NCI-H1694 (cell line): ENCODE results near the gene HOXB4.

Experiments
- DNase-seq: peaks from one replicate; lab custom pipeline; 2025; lab: John Stamatoyannopoulos, UW

HOXB4 gene

GRCh38 chr17:48589831-48590606 lies 11.9 kb upstream of the HOXB4 start, which contains the start of gene HOXB3:
TSS of gene HOXB3 (minus strand) at chr17:48590241. CDS start at chr17:48552474, 37,767 bp downstream.
- DNase-seq: no peak

DNA sequence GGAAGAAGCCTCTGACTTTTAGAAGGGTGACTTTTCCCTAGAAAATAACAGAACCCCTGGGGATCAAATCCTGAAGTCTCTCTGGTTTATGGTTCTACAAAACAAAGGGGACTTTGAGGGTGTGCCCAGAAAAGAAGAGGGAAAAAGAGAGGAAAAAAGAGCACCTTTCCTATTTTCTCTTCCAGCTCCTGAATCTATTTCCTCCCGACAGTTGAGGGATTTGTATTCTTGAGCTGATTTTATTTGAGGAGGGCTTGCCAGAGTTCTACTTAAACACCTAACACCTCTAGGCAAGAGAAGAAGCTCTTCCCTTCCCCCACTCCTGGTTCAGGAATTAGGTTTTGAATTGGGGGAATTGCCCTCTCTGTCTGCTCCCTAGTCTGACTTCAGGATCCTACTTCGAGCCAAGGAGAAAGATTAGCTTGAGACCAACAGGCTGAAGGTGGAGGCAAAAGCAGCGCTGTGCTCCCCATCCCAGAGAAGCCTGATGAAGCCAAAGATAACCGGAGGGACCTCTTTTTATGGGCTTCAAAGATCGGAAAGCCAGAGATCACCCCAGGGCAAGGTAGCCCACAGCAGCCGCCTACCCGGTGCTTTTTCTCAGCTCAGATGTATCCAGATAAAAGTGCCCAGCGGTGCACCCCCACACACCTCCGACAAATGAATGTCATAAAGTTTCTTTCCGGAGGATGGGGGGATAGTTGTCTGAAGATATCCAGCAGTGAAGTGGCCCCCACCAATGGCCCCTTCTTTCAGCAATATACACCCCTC lies 11.1 kb upstream of the HOXB4 start:
- DNase-seq: no peak

DNA sequence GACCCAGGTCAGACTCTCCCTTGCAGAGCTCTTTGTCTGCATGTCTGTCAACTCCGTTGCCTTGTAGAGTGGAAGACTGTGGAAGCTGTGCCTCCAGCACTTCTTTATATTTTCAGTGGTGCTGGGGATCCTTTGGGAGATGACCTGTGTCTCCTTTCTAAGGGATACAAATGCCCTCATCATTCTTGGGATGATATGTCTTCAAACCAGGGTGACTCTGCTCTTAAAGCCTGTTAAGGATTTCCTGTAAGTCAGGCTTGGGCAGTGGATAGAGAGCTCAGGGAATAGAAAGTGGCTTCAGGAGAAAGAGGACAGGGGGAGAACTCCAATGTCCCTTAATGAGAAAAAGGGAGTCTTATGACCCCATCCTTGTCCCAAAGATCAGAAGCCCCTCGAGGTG lies 10.4 kb upstream of the HOXB4 start:
- no peak for DNase-seq

- DNase-seq: no peak
Observed at GRCh38 chr17:48588074-48588415, 9.9 kb upstream of the HOXB4 start.

GRCh38 chr17:48587276-48588073 lies 9.3 kb upstream of the HOXB4 start:
- DNase-seq: no peak

- no peak for DNase-seq
Observed at GRCh38 chr17:48586355-48587258, 8.5 kb upstream of the HOXB4 start.

- DNase-seq: no peak
Observed at GRCh38 chr17:48584223-48584741, 6.1 kb upstream of the HOXB4 start.

GRCh38 chr17:48583708-48584222 lies 5.6 kb upstream of the HOXB4 start:
- DNase-seq: no peak

DNA sequence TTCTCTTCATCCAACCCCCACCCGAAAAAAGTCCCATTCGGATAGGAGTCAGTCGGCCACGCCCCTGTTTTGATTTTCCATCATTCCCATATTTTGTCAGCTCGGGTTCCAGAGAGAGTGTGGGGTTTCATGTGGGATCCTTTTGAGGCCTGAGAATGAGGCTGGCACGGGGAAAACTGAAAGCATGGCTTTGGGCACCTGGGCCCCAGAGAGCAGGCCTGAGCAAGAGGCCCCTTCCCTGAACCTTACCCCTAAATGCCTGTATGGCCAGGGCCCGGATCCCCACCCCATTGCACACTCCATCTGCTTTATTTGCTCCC lies 4.6 kb upstream of the HOXB4 start:
- DNase-seq: no peak

DNA sequence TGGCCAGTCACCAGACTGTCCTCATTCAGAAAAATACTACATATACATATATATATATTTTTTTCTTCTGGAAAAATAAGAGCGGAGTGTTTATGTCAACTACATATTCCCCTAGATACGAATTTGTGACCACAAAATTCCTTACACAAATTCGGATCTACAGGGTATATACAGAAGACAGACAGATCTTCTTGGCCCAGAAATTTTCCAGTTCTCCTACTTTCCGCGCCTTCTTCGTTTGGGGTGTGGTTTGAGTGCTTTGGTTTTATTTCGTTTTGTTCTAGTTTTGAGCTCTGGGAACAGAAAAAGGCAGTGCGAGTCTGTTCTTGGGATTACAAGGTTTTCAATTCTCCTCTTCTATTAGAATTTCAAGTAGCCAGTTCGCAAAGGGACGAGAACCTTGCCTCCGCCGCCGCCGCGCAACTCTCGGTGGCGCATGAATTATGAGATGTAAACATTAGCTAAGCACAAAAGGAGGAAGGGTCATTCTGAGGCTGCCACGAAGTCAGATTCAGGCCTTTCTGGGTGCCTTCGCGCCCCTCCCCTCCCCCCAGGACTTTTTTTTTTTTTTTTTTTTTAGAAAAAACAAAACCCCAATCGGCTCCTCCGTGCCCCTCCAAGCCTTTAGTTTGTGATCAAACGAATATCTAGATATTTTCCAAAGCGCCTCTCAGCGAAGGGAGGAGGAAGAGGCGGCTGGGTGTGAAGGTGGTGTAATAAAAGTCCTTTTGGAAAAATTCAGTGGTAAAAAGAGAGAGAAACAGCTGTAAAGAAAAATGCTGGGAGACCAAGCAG lies 1.8 kb upstream of the HOXB4 start:
- DNase-seq: no peak

- DNase-seq: no peak
Observed at GRCh38 chr17:48579471-48579759, 1.3 kb upstream of the HOXB4 start.

GRCh38 chr17:48578616-48579470 lies 693 bp upstream of the HOXB4 start:
- no peak for DNase-seq

GRCh38 chr17:48577330-48577945 lies 712 bp downstream of the HOXB4 start:
- DNase-seq: no peak

GRCh38 chr17:48576479-48577309 lies 1.5 kb downstream of the HOXB4 start:
- DNase-seq: no peak

- no peak for DNase-seq
Observed at GRCh38 chr17:48575673-48576478, 2.3 kb downstream of the HOXB4 start.

DNA sequence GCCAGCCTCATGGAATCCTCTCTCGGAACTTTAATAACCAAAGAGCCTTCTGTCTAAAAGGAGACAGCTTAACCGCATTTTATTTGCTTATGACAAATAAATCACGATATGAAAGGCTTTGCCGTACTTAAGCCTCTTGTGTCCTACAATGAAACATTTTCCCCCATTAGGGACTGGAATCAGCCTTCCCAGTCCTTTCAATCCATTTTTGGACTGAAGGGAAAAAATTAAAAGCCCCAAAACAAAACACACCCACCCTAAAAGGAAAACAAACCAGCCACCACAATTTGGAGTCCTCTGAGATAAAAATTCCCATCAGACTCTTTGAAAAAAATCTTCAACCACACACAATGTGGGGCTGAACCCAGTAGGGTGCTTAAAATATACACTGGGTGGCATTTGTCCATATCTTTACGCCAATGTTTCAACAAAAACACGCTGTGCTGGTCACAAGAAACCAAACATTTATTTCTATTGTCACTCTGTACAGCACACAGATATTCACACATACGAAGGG lies 3.0 kb downstream of the HOXB4 start:
- no peak for DNase-seq

GRCh38 chr17:48574505-48575065 lies 3.6 kb downstream of the HOXB4 start:
- no peak for DNase-seq
